Colonic mucosa (tissue), 4 donors: ENCODE results near the gene PABPN1. TPM values are rescaled to one million over a fixed set of nuclear protein-coding genes. Genes with fewer than 3 reads are reported as not detected.

Experiments
- DNase-seq: peaks from one replicate; pipeline ENCODE4 v3.0.0-alpha.2; 2020
- H3K27ac ChIP-seq: fragments of 200-600 bp; one replicate; pipeline ENCODE4 v1.8.0; 2021
- H3K27me3 ChIP-seq: fragments of 200-600 bp; one replicate; pipeline ENCODE4 v1.8.0; 2021
- H3K36me3 ChIP-seq: fragments of 200-600 bp; one replicate; pipeline ENCODE4 v1.8.0; 2021
- H3K4me1 ChIP-seq: fragments of 200-600 bp; one replicate; pipeline ENCODE4 v1.8.0; 2021; ENCODE audit warnings: mild to moderate bottlenecking
- H3K4me3 ChIP-seq: fragments of 200-600 bp; one replicate; pipeline ENCODE4 v1.8.0; 2021
- H3K9ac ChIP-seq, 2 donors: one replicate each; pipeline ENCODE4 v1.7.0; 2013; ENCODE audit warnings: control low read depth in 2 of 2, low read depth in 2 of 2, low read length in 2 of 2
- H3K9me3 ChIP-seq: fragments of 200-600 bp; one replicate; pipeline ENCODE4 v1.8.0; 2021
- CTCF ChIP-seq: fragments of 200-600 bp; IDR thresholded peaks from one replicate; pipeline ENCODE4 v1.8.0; 2022; ENCODE audit warnings: antibody characterized with exemption, mild to moderate bottlenecking
- intact Hi-C: fragments of 100-400 bp; cut with DNase I; formaldehyde crosslinking; loops from one replicate; pipeline ENCODE4 v1.14.1; 2022
- total RNA-seq, 2 donors: library from RNA; stranded (reverse); fragmentation: NEBNext Ultra II Directional in 1 of 2; extraction: Animal tissue kit (Norgen Biotek cat#: 25700) in 1 of 2; gene quantifications; one replicate each; pipeline ENCODE4 v1.2.1, GENCODE V29; 2021
- donor health status: healthy.
- donor health status: DM: no; HTN: no; CAD: no.
- donor health status: DM: no; HTN: no; CAD: no.

The PABPN1 gene
- total RNA-seq, 2 donors from 2014 or later, result 122 to 197 TPM

- no peak for TF ChIP-seq CTCF
- Histone ChIP-seq H3K9me3 (no peaks in the 10 kb centered on the region), H3K9ac (no peak overlapping the region), H3K4me3 (no peak overlapping the region), H3K36me3 (no peaks in the 10 kb centered on the region), H3K4me1 (peaks cover 3% of the 10 kb centered on the region), H3K27me3 (no peaks in the 10 kb centered on the region), H3K27ac (no peak overlapping the region)
- DNase-seq, result no peak
- intact Hi-C loops, result loop anchor here (10.0 kb wide), 1 partner anchor 175 kb away; no protein-coding TSS in a partner anchor
These were observed 21.9 kb upstream of the PABPN1 start for GRCh38 chr14:23299211-23299957.

GRCh38 chr14:23299986-23300686, 21.1 kb upstream of the PABPN1 start:
- intact Hi-C loops, result loop anchor here (10.0 kb wide), 1 partner anchor 175 kb away; no protein-coding TSS in a partner anchor
- no peak for TF ChIP-seq CTCF
- Histone ChIP-seq H3K27ac (peak overlapping the region; percentile 97), H3K36me3 (no peaks in the 10 kb centered on the region), H3K9ac (peak overlapping the region; percentile 31 to 100), H3K4me3 (peak overlapping the region; percentile 37), H3K9me3 (no peaks in the 10 kb centered on the region), H3K4me1 (peaks cover 2% of the 10 kb centered on the region), H3K27me3 (no peaks in the 10 kb centered on the region)
- DNase-seq, result peak; percentile 27

- peak overlapping the region; percentile 37 for H3K4me3 ChIP-seq
- DNase-seq, result peak; percentile 65
These were observed 20.5 kb upstream of the PABPN1 start for GRCh38 chr14:23300687-23301223.

GRCh38 chr14:23301288-23301968, 19.8 kb upstream of the PABPN1 start:
- H3K4me1 ChIP-seq, result no peaks in the 10 kb centered on the region
- H3K27me3 ChIP-seq, result no peaks in the 10 kb centered on the region
- H3K4me3 ChIP-seq, result peak overlapping the region; percentile 70
- no peaks in the 10 kb centered on the region for H3K36me3 ChIP-seq
- peak overlapping the region; percentile 74 to 95 for H3K9ac ChIP-seq
- DNase-seq, result peak; percentile 96
- no peaks in the 10 kb centered on the region for H3K9me3 ChIP-seq
- intact Hi-C loops, result no loop called here
- peak overlapping the region; percentile 97 for H3K27ac ChIP-seq
- TF ChIP-seq CTCF, result peak; percentile 58

More at GRCh38 chr14:23300687-23301223, 20.5 kb upstream of the PABPN1 start:
- Histone ChIP-seq H3K9me3 (no peaks in the 10 kb centered on the region), H3K4me1 (no peaks in the 10 kb centered on the region), H3K27ac (peak overlapping the region; percentile 97), H3K9ac (peak overlapping the region; percentile 31 to 100), H3K27me3 (no peaks in the 10 kb centered on the region), H3K36me3 (no peaks in the 10 kb centered on the region)
- no peak for TF ChIP-seq CTCF
- intact Hi-C loops, result no loop called here

- Histone ChIP-seq H3K4me3 (peak overlapping the region; percentile 70), H3K9me3 (no peaks in the 10 kb centered on the region), H3K27me3 (no peaks in the 10 kb centered on the region), H3K9ac (peak overlapping the region; percentile 74 to 95), H3K36me3 (no peaks in the 10 kb centered on the region), H3K27ac (peak overlapping the region; percentile 97), H3K4me1 (no peaks in the 10 kb centered on the region)
- intact Hi-C loops, result no loop called here
- TF ChIP-seq CTCF, result no peak
- no peak for DNase-seq
These were observed 19.3 kb upstream of the PABPN1 start for GRCh38 chr14:23301969-23302289.
